Stimulated activated memory B cell treated with anti-CD40 and anti-IgM and Interleukin-4, amounts not matched to agents 10 μg/mL and 1 μg/mL and 100 μg/mL, for 72 hours (primary cell): ENCODE results near the gene FOLR2.

ENCODE experiments used
- ATAC-seq: fragments of 150-1000 bp; cut with Tn5 transposase; 2 replicates; pipeline ENCODE4 v1.10.0; 2021
- H3K27ac Mint-ChIP-seq: one replicate; pipeline ENCODE4 v1.8.0; 2022; ENCODE audit warnings: mild to moderate bottlenecking, mixed read lengths
- H3K27me3 Mint-ChIP-seq: one replicate; pipeline ENCODE4 v1.8.0; 2022; ENCODE audit warnings: mixed read lengths
- H3K36me3 Mint-ChIP-seq: one replicate; pipeline ENCODE4 v1.8.0; 2022; ENCODE audit warnings: mixed read lengths
- H3K4me1 Mint-ChIP-seq: one replicate; pipeline ENCODE4 v1.8.0; 2022; ENCODE audit warnings: mixed read lengths
- H3K4me3 Mint-ChIP-seq: one replicate; pipeline ENCODE4 v1.8.0; 2022; ENCODE audit warnings: mild to moderate bottlenecking, moderate library complexity, mixed read lengths
- H3K9me3 Mint-ChIP-seq: one replicate; pipeline ENCODE4 v1.8.0; 2022; ENCODE audit warnings: mixed read lengths

FOLR2 gene

DNA sequence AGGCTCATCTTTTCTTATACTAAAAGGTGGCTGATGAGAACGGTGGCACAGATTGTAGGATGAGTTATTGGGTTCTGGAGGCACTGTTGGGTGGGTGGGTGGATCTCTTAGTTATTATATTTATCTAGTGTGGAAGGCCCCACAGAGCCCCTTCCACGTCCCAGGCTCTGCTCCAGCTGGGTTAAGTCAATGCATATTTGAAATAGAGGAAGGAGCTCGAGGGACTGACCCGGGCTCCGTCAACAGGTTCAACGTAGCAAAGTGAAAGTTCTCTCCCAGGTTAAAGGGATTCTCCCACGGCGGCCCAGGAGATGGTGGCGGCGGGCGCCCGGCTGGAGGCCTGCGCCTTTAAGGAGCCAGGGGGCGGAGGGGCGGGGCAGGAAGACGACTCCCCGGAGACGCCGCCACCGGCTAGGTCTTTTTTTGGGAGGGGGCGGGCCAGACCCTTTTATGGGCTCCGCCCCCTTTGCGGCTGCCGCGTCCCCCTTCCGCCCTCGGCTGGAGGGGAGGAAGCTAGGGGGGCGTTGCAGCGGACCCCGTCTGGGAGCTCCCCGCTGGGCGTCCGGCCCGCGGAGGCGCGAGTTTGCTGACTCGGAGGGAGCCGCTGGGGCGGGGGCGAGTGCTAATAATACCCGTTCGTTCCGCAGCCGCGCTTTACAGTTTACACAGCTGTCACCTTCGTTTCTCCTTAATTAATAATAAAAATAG, 6.5 kb downstream of the FOLR2 start:
- peak overlapping the region; percentile 98 for H3K27ac Mint-ChIP-seq
- ATAC-seq: peak; percentile 87
- H3K4me3 Mint-ChIP-seq: peak overlapping the region; percentile 83
- no peaks in the 10 kb centered on the region for H3K9me3 Mint-ChIP-seq
- H3K36me3 Mint-ChIP-seq: no peaks in the 10 kb centered on the region
- peaks cover 62% of the 10 kb centered on the region for H3K4me1 Mint-ChIP-seq
- no peaks in the 10 kb centered on the region for H3K27me3 Mint-ChIP-seq

GRCh38 chr11:72223615-72224563, 7.3 kb downstream of the FOLR2 start:
- Mint-ChIP-seq H3K27me3 (no peaks in the 10 kb centered on the region), H3K9me3 (no peaks in the 10 kb centered on the region), H3K4me3 (peak overlapping the region; percentile 95), H3K36me3 (peaks cover 5% of the 10 kb centered on the region), H3K4me1 (peaks cover 54% of the 10 kb centered on the region), H3K27ac (peak overlapping the region; percentile 98)
- peak; percentile 82 for ATAC-seq

GRCh38 chr11:72224564-72225410, 8.2 kb downstream of the FOLR2 start, which contains the start of gene INPPL1:
Gene INPPL1 (plus strand): TSS chr11:72224767. CDS start chr11:72224985, 218 bp downstream.
- H3K9me3 Mint-ChIP-seq: no peaks in the 10 kb centered on the region
- peaks cover 54% of the 10 kb centered on the region for H3K4me1 Mint-ChIP-seq
- peaks cover 12% of the 10 kb centered on the region for H3K36me3 Mint-ChIP-seq
- H3K27ac Mint-ChIP-seq: peak within 1 kb of the TSS; percentile 98
- peak; percentile 1 for ATAC-seq
- peak within 1 kb of the TSS; percentile 95 for H3K4me3 Mint-ChIP-seq
- no peaks in the 10 kb centered on the region for H3K27me3 Mint-ChIP-seq

DNA sequence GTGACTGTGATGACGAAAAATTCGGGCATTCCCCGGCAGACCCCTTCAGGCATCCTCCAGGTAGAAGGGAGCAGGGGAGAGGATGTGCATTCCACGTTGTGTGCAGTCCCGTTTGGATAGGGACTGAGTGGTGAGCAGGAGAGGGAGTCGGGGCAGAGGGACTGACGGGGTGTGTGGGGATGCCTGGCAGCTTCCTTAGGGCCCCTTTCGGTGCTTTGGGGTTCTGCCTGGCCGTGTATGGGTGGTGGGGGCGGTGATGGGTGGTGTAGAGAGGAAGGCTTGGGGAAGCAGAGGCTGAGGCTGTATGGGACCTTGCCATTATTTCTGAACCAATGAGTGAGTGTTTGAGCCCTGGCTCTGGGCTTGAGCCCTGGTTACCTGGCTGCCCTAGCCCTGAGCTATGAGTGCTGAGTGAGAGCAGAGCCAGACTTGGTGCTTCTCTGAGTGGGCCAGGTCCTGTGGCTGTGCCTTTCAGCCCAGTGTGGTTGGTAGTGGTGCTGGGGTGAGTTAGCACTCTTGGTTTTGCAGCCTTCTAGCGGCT, 8.9 kb downstream of the FOLR2 start:
- no peak for ATAC-seq

GRCh38 chr11:72226701-72227100, 10.1 kb downstream of the FOLR2 start:
- peaks cover 18% of the 10 kb centered on the region for H3K36me3 Mint-ChIP-seq
- no peaks in the 10 kb centered on the region for H3K27me3 Mint-ChIP-seq
- H3K9me3 Mint-ChIP-seq: no peaks in the 10 kb centered on the region
- no peak overlapping the region for H3K4me3 Mint-ChIP-seq
- peaks cover 40% of the 10 kb centered on the region for H3K4me1 Mint-ChIP-seq
- ATAC-seq: no peak
- peak overlapping the region; percentile 98 for H3K27ac Mint-ChIP-seq

More for the DNA sequence above, 8.9 kb downstream of the FOLR2 start:
- no peaks in the 10 kb centered on the region for H3K27me3 Mint-ChIP-seq
- peak overlapping the region; percentile 91 for H3K4me3 Mint-ChIP-seq
- H3K9me3 Mint-ChIP-seq: no peaks in the 10 kb centered on the region
- H3K4me1 Mint-ChIP-seq: peaks cover 51% of the 10 kb centered on the region
- peaks cover 12% of the 10 kb centered on the region for H3K36me3 Mint-ChIP-seq
- H3K27ac Mint-ChIP-seq: peak overlapping the region; percentile 98

- H3K36me3 Mint-ChIP-seq: peaks cover 24% of the 10 kb centered on the region
- peak overlapping the region; percentile 98 for H3K27ac Mint-ChIP-seq
- H3K27me3 Mint-ChIP-seq: no peaks in the 10 kb centered on the region
- H3K4me3 Mint-ChIP-seq: no peak overlapping the region
- ATAC-seq: no peak
- no peaks in the 10 kb centered on the region for H3K9me3 Mint-ChIP-seq
- H3K4me1 Mint-ChIP-seq: peaks cover 35% of the 10 kb centered on the region
These were observed 11.0 kb downstream of the FOLR2 start for GRCh38 chr11:72227316-72228228.

DNA sequence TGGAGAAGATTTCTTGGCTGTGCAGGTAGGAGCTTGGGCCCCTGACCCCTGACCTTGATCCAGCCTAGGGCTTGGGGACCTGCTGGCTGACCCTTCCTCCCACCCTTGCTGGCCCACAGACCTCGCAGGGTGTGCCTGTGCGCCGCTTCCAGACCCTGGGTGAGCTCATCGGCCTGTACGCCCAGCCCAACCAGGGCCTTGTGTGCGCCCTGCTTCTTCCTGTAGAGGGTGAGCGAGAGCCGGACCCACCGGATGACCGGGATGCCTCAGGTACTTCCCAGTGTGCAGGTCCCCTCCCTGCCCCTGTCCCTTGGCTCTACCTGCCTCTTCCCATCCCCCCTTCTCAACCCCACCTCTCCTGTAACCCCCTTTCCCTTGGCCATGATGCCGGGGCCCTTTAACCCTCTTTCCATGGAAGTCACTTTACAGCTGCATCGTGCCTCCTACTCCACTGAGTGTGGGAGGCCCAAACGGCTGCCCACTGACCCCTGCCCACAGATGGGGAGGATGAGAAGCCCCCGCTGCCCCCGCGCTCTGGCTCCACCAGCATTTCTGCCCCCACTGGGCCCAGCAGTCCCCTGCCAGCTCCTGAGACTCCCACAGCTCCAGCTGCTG, 11.7 kb downstream of the FOLR2 start:
- Mint-ChIP-seq H3K9me3 (no peaks in the 10 kb centered on the region), H3K27me3 (no peaks in the 10 kb centered on the region), H3K4me1 (peaks cover 38% of the 10 kb centered on the region), H3K36me3 (peaks cover 28% of the 10 kb centered on the region), H3K4me3 (no peak overlapping the region), H3K27ac (no peak overlapping the region)
- ATAC-seq: no peak

DNA sequence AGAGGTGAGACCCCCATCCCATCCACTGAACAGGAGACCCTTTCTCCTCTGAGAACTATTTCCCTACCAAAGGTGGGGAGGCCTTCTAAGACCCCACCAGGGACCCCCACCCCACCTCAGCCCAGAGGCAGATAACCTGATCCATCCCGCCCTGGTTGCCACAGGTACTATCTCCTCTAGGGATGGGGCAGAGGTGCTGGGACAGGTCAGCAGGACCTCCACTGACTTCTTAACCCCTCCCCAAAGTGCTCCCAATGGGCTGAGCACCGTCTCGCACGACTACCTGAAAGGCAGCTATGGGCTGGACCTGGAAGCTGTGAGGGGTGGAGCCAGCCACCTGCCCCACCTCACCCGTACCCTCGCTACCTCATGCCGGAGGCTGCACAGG, 12.2 kb downstream of the FOLR2 start:
- no peaks in the 10 kb centered on the region for H3K9me3 Mint-ChIP-seq
- no peak overlapping the region for H3K4me3 Mint-ChIP-seq
- H3K27ac Mint-ChIP-seq: no peak overlapping the region
- H3K27me3 Mint-ChIP-seq: no peaks in the 10 kb centered on the region
- H3K4me1 Mint-ChIP-seq: peaks cover 43% of the 10 kb centered on the region
- peaks cover 29% of the 10 kb centered on the region for H3K36me3 Mint-ChIP-seq
- ATAC-seq: no peak

DNA sequence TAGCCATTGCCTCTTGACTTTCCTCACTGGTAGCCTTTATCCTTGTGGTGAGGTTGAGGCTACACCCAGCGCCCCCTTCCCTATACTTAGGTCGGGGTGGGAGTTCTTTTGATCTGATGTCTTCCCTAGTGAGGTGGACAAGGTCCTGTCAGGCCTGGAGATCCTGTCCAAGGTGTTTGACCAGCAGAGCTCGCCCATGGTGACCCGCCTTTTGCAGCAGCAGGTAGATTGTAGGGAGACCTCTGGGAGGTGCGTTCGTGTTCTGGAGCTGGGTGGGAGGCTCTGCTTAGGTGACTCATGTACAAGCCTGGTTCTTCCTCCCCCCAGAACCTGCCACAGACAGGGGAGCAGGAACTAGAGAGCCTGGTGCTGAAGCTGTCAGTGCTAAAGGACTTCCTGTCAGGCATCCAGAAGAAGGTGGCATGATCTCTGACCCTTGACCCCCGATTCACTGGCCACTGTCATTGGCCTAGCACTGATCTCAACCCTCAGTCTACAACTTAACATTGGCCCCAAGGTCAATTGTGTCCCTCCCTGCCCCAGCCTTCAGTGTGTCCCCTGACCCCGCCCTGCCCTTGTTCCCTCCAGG, 12.8 kb downstream of the FOLR2 start:
- ATAC-seq: no peak
- H3K36me3 Mint-ChIP-seq: peaks cover 35% of the 10 kb centered on the region
- no peaks in the 10 kb centered on the region for H3K27me3 Mint-ChIP-seq
- H3K9me3 Mint-ChIP-seq: no peaks in the 10 kb centered on the region
- no peak overlapping the region for H3K4me3 Mint-ChIP-seq
- H3K4me1 Mint-ChIP-seq: peaks cover 43% of the 10 kb centered on the region
- H3K27ac Mint-ChIP-seq: no peak overlapping the region

DNA sequence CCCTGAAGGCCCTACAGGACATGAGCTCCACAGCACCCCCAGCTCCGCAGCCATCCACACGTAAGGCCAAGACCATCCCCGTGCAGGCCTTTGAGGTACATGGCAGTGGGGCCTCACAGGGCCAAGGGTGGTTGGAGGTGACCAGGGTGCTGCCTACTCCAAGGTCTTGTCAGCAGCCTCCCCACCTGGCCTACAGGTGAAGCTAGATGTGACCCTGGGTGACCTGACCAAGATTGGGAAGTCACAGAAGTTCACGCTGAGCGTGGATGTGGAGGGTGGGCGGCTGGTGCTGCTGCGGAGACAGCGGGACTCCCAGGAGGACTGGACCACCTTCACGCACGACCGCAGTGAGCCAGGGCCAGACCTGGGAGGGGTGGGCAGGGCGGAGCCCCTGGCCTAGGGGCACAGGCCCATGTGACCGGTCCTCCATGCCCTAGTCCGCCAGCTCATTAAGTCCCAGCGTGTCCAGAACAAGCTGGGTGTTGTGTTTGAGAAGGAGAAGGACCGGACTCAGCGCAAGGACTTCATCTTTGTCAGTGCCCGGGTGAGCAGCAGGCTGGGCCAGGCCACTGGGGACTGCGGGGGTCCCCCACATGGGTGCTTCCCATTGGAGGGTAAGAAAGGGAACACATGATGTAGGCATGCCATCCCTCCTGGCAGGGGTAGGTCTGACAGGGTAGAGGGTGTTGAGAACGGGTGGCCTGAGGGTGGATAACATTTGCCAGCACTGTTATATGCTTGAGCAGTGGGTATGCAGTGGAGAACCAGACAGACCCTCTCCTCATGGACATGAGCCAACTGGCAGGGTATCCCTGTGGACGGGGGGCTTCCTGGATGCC, 13.6 kb downstream of the FOLR2 start:
- H3K36me3 Mint-ChIP-seq: peaks cover 39% of the 10 kb centered on the region
- H3K27ac Mint-ChIP-seq: no peak overlapping the region
- H3K4me1 Mint-ChIP-seq: peaks cover 45% of the 10 kb centered on the region
- H3K9me3 Mint-ChIP-seq: no peaks in the 10 kb centered on the region
- no peaks in the 10 kb centered on the region for H3K27me3 Mint-ChIP-seq
- ATAC-seq: no peak
- H3K4me3 Mint-ChIP-seq: no peak overlapping the region

GRCh38 chr11:72230764-72231365, 14.3 kb downstream of the FOLR2 start:
- H3K36me3 Mint-ChIP-seq: peaks cover 43% of the 10 kb centered on the region
- no peaks in the 10 kb centered on the region for H3K27me3 Mint-ChIP-seq
- H3K4me1 Mint-ChIP-seq: peaks cover 38% of the 10 kb centered on the region
- no peaks in the 10 kb centered on the region for H3K9me3 Mint-ChIP-seq
- no peak overlapping the region for H3K4me3 Mint-ChIP-seq
- no peak for ATAC-seq
- H3K27ac Mint-ChIP-seq: no peak overlapping the region
